Loucy (cell line): ENCODE measurements around the gene RGS2.

ENCODE experiments used
- H2AFZ ChIP-seq: fragments of 200-600 bp; sonication (generic); 2 replicates; pipeline ENCODE4 v1.6.0; 2016; ENCODE audit warnings: antibody characterized with exemption, mild to moderate bottlenecking, low read length, moderate library complexity
- H3F3A ChIP-seq: fragments of 200-600 bp; 2 replicates; pipeline ENCODE4 v1.6.0; 2016; ENCODE audit warnings: antibody characterized with exemption, low read depth, mild to moderate bottlenecking
- H3K27me3 ChIP-seq: fragments of 200-600 bp; sonication (generic); 2 replicates; pipeline ENCODE4 v1.6.1; 2014; ENCODE audit warnings: low read length, mild to moderate bottlenecking; ENCODE audit not compliant: insufficient read depth, poor library complexity, severe bottlenecking
- H3K36me3 ChIP-seq: fragments of 200-600 bp; sonication (generic); 2 replicates; pipeline ENCODE4 v1.6.1; 2016; ENCODE audit warnings: low read length; ENCODE audit not compliant: insufficient read depth
- H3K4me1 ChIP-seq: fragments of 200-600 bp; sonication (generic); 2 replicates; pipeline ENCODE4 v1.5.1; 2014; ENCODE audit warnings: low read length, mild to moderate bottlenecking; ENCODE audit not compliant: insufficient read depth, poor library complexity, severe bottlenecking
- H3K4me2 ChIP-seq: fragments of 200-600 bp; sonication (generic); 2 replicates; pipeline ENCODE4 v1.6.0; 2014; ENCODE audit warnings: antibody characterized with exemption, low read length, low read depth, mild to moderate bottlenecking; ENCODE audit not compliant: poor library complexity, severe bottlenecking
- H3K4me3 ChIP-seq: fragments of 200-600 bp; sonication (generic); 2 replicates; pipeline ENCODE4 v1.5.1; 2014; ENCODE audit warnings: low read length, mild to moderate bottlenecking, mixed read lengths; ENCODE audit not compliant: poor library complexity, severe bottlenecking
- H3K79me2 ChIP-seq: fragments of 200-600 bp; sonication (generic); 2 replicates; pipeline ENCODE4 v1.6.1; 2014; ENCODE audit warnings: low read length; ENCODE audit not compliant: insufficient read depth
- H3K9ac ChIP-seq: fragments of 200-600 bp; sonication (generic); 2 replicates; pipeline ENCODE4 v1.6.0; 2014; ENCODE audit warnings: mild to moderate bottlenecking, low read depth, low read length, moderate library complexity; ENCODE audit not compliant: poor library complexity, severe bottlenecking
- H3K9me2 ChIP-seq: fragments of 200-600 bp; sonication (generic); replicated peaks from 2 replicates; pipeline ENCODE4 v1.6.1; 2016; ENCODE audit warnings: low read depth, low read length, mixed read lengths
- H3K9me3 ChIP-seq: fragments of 200-600 bp; sonication (generic); 2 replicates; pipeline ENCODE4 v1.6.1; 2014; ENCODE audit warnings: mild to moderate bottlenecking, antibody characterized with exemption, low read length, low read depth; ENCODE audit not compliant: insufficient read depth
- H4K20me1 ChIP-seq: fragments of 200-600 bp; sonication (generic); 2 replicates; pipeline ENCODE4 v1.6.0; 2014; ENCODE audit warnings: antibody characterized with exemption, low read length, mild to moderate bottlenecking; ENCODE audit not compliant: insufficient read depth, poor library complexity, severe bottlenecking
- EZH2phosphoT487 ChIP-seq: fragments of 200-600 bp; IDR thresholded peaks from 2 replicates; pipeline ENCODE4 v1.6.1; 2018; ENCODE audit warnings: antibody characterized with exemption, mild to moderate bottlenecking, moderate library complexity, borderline replicate concordance
- TF ChIP-seq, protein P1 (sequence below): fragments of 200-600 bp; sonication (generic); conservative IDR thresholded peaks from 2 replicates; pipeline ENCODE4 v1.5.1; 2014; ENCODE audit warnings: mild to moderate bottlenecking, antibody characterized with exemption, low read length

Gene RGS2, protein sequence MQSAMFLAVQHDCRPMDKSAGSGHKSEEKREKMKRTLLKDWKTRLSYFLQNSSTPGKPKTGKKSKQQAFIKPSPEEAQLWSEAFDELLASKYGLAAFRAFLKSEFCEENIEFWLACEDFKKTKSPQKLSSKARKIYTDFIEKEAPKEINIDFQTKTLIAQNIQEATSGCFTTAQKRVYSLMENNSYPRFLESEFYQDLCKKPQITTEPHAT

DNA sequence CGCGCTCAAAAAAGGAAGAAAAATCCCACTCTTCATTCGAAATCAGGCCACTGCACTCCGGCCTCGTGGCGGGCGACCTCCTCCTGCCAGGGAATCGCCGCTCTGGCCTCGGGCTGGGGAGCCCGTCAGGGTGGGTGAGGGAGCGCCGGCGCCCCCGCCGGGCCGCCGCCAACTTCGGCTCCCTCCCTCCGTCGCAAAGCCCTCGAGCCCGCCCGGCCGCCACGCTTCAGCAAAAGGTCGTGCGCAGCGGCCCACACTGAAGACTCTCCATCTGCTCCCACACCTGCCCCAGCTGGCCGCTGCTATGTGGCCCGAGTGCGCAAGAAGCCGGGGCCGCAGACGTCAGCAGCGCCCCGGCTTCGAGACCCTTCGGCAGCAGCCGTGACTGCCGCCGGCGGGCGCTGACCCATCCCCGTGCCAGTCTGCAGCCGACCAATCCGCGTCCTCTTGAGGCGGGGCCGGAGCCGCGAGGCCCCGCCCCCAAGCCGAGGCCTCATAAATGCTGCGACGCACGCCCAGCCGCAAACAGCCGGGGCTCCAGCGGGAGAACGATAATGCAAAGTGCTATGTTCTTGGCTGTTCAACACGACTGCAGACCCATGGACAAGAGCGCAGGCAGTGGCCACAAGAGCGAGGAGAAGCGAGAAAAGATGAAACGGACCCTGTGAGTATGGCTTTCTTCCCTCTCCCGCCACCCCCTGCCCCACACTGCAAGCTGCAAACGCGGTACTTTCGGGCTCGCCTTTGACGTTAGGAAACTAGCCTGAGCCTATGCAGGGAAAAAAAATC lies at the start of gene RGS2:
TSS of gene RGS2 (plus strand) at position 522 of the 789 bp plus-strand sequence. CDS start at position 555, 33 bp downstream.
- H3K27me3 ChIP-seq: no peaks in the 10 kb centered on the region
- no peaks in the 10 kb centered on the region for H3K9me3 ChIP-seq
- peak within 1 kb of the TSS; percentile 93 for H3K4me3 ChIP-seq
- H3K9ac ChIP-seq: peak within 1 kb of the TSS; percentile 79
- TF ChIP-seq, protein P1, sequence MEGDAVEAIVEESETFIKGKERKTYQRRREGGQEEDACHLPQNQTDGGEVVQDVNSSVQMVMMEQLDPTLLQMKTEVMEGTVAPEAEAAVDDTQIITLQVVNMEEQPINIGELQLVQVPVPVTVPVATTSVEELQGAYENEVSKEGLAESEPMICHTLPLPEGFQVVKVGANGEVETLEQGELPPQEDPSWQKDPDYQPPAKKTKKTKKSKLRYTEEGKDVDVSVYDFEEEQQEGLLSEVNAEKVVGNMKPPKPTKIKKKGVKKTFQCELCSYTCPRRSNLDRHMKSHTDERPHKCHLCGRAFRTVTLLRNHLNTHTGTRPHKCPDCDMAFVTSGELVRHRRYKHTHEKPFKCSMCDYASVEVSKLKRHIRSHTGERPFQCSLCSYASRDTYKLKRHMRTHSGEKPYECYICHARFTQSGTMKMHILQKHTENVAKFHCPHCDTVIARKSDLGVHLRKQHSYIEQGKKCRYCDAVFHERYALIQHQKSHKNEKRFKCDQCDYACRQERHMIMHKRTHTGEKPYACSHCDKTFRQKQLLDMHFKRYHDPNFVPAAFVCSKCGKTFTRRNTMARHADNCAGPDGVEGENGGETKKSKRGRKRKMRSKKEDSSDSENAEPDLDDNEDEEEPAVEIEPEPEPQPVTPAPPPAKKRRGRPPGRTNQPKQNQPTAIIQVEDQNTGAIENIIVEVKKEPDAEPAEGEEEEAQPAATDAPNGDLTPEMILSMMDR: peak; percentile 38; the same call in 1 of the 2 replicates
- TF ChIP-seq EZH2phosphoT487: no peak
- no peaks in the 10 kb centered on the region for H3K36me3 ChIP-seq
- no peaks in the 10 kb centered on the region for H3F3A ChIP-seq
- no peaks in the 10 kb centered on the region for H4K20me1 ChIP-seq
- H2AFZ ChIP-seq: peak within 1 kb of the TSS; percentile 97
- peaks cover 4% of the 10 kb centered on the region; the same call in 1 of the 2 replicates for H3K79me2 ChIP-seq
- peaks cover 37% of the 10 kb centered on the region for H3K4me1 ChIP-seq
- no peaks in the 10 kb centered on the region for H3K9me2 ChIP-seq
- H3K4me2 ChIP-seq: peak within 1 kb of the TSS; percentile 98

DNA sequence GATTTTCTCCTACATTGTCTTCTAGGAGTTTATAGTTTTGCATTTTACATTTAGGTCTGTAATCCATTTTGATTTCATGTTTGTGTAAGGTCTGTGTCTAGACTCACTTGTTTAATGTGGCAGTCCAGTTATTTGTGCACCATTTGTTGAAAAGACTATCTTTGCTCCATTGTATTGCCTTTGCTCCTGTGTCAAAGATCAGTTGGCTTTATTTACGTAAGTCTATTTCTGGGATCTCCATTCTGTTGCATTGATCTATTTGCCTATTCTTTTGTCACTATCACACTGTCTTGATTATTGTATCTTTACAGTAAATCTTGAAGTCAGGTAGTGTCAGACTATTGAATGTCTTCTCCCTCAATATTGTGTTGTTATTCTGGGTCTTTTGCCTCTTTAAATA lies 49.7 kb upstream of the RGS2 start:
- H3K9ac ChIP-seq: no peak overlapping the region
- no peaks in the 10 kb centered on the region for H3K9me3 ChIP-seq
- no peak overlapping the region for H2AFZ ChIP-seq
- H3K79me2 ChIP-seq: no peaks in the 10 kb centered on the region
- TF ChIP-seq, protein P1: no peak
- TF ChIP-seq EZH2phosphoT487: no peak
- H3K36me3 ChIP-seq: no peaks in the 10 kb centered on the region
- H3K27me3 ChIP-seq: no peaks in the 10 kb centered on the region
- no peak overlapping the region for H3K4me3 ChIP-seq
- H3K4me1 ChIP-seq: no peaks in the 10 kb centered on the region
- H3F3A ChIP-seq: no peaks in the 10 kb centered on the region
- no peaks in the 10 kb centered on the region for H4K20me1 ChIP-seq
- no peaks in the 10 kb centered on the region for H3K9me2 ChIP-seq
- H3K4me2 ChIP-seq: no peak overlapping the region

DNA sequence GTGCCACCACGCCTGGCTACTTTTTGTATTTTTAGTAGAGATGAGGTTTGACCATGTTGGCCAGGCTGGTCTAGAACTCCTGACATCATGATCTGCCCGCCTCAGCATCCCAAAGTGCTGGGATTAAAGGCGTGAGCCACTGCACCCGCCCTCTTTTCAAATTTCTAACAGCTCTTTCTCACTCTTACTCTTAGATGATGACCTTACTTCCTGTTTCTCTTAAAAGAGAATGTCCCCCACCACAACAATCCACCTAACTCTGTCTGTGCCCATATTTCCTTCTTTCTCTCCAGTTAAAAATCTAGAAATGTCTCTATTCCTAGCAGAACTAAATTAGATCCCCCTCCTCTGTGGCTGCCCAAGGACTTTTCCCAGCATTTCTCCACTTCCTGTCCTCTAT lies 46.6 kb upstream of the RGS2 start:
- Histone ChIP-seq H3F3A (no peaks in the 10 kb centered on the region), H3K79me2 (no peaks in the 10 kb centered on the region), H3K4me1 (no peaks in the 10 kb centered on the region), H3K36me3 (no peaks in the 10 kb centered on the region), H3K9ac (no peak overlapping the region), H3K27me3 (no peaks in the 10 kb centered on the region), H3K4me2 (no peak overlapping the region), H3K4me3 (no peak overlapping the region), H3K9me2 (no peaks in the 10 kb centered on the region), H4K20me1 (no peaks in the 10 kb centered on the region), H3K9me3 (no peaks in the 10 kb centered on the region), H2AFZ (peak overlapping the region; percentile 47; the same call in 1 of the 2 replicates)
- TF ChIP-seq, protein P1: no peak
- no peak for TF ChIP-seq EZH2phosphoT487
